A549 (cell line): ENCODE results near the gene HNMT. TPM values are rescaled to one million over a fixed set of nuclear protein-coding genes. Genes with fewer than 3 reads are reported as not detected.

Experiments
- ATAC-seq, 2 experiments: fragments of 200-7000 bp in 1 of 2; fragments of >200 bp in 1 of 2; cut with Nextera tagmentation in 1 of 2; cut with Tn5 transposase in 1 of 2; 3 replicates each; pipeline versions ENCODE4 v1.8.0 to v1.9.1; 2018 to 2020; ENCODE audit warnings: mild to moderate bottlenecking in 1 of 2, moderate library complexity in 1 of 2
- CTCF ChIA-PET: fragments of 300-600 bp; sonication (Branson Sonifier 250); formaldehyde crosslinking; extraction: SDS; loops from one replicate; lab custom pipeline; 2021; ENCODE audit warnings: antibody characterized with exemption, inconsistent platforms; lab: Yijun Ruan, JAX
- POLR2A ChIA-PET: fragments of 350-600 bp; formaldehyde crosslinking; extraction: SDS; loops from one replicate; lab custom pipeline; 2021; ENCODE audit warnings: antibody characterized with exemption, inconsistent platforms; lab: Yijun Ruan, JAX
- DNase-seq, 2 experiments: peaks; one replicate each; pipeline versions ENCODE4 v3.0.0 to v3.0.0-alpha.2; 2011 to 2016; ENCODE audit warnings: low read depth in 1 of 2, low spot score in 1 of 2
- FAIRE-seq: peaks from 2 replicates; lab custom pipeline; 2011; peaks lifted over from hg19 to GRCh38; lab: Jason Lieb, UNC
- H3K27ac ChIP-seq, 2 experiments: fragments of >200 bp; sonication (Bioruptor Twin); formaldehyde crosslinking; 3 replicates each; pipeline ENCODE4 v1.5.1; 2016 to 2017
- H3K4me1 ChIP-seq: fragments of >200 bp; sonication (Bioruptor Twin); formaldehyde crosslinking; 3 replicates; pipeline ENCODE4 v1.6.1; 2016
- H3K4me2 ChIP-seq: fragments of >200 bp; sonication (Bioruptor Twin); formaldehyde crosslinking; 3 replicates; pipeline ENCODE4 v1.6.1; 2016
- H3K4me3 ChIP-seq: fragments of >200 bp; sonication (Bioruptor Twin); formaldehyde crosslinking; 3 replicates; pipeline ENCODE4 v1.5.1; 2016
- H3K9me3 ChIP-seq: fragments of >200 bp; sonication (Bioruptor Twin); formaldehyde crosslinking; 3 replicates; pipeline ENCODE4 v1.6.1; 2016
- EHMT2 ChIP-seq: fragments of 200-600 bp; sonication (generic); IDR thresholded peaks from 2 replicates; pipeline ENCODE4 v1.6.1; 2016; ENCODE audit warnings: antibody characterized with exemption, low read depth, mild to moderate bottlenecking, moderate library complexity
- FOSL2 ChIP-seq, 2 experiments: fragments of 450-650 bp in 1 of 2; fragments of >200 bp in 1 of 2; sonication (Bioruptor Twin) in 1 of 2; formaldehyde crosslinking; IDR thresholded peaks; 2 replicates each; pipeline versions ENCODE4 v1.5.0 to v1.6.1; 2016 to 2020; ENCODE audit warnings: mild to moderate bottlenecking in 1 of 2, moderate library complexity in 1 of 2
- HDAC2 ChIP-seq: fragments of 200-600 bp; sonication (generic); IDR thresholded peaks from 2 replicates; pipeline ENCODE4 v1.6.1; 2016
- HEYL ChIP-seq: fragments of 250-450 bp; sonication (Bioruptor Pico); IDR thresholded peaks from 2 replicates; pipeline ENCODE4 v1.8.0; 2021; ENCODE audit warnings: mild to moderate bottlenecking, moderate library complexity
- JUN ChIP-seq, 2 experiments: fragments of >200 bp; sonication (Bioruptor Twin); formaldehyde crosslinking; IDR thresholded peaks; 2 replicates in 1 of 2; 3 replicates in 1 of 2; pipeline ENCODE4 v1.6.1; 2016 to 2017
- JUNB ChIP-seq: fragments of >200 bp; sonication (Bioruptor Twin); formaldehyde crosslinking; IDR thresholded peaks from 2 replicates; pipeline ENCODE4 v1.6.1; 2016
- KDM1A ChIP-seq: fragments of 200-600 bp; sonication (generic); IDR thresholded peaks from 2 replicates; pipeline ENCODE4 v1.6.1; 2016; ENCODE audit warnings: low read depth, mild to moderate bottlenecking
- MAFK ChIP-seq: fragments of 450-650 bp; IDR thresholded peaks from 2 replicates; pipeline ENCODE4 v1.6.1; 2014; ENCODE audit not compliant: partially characterized antibody
- MYC ChIP-seq: IDR thresholded peaks from 2 replicates; pipeline ENCODE4 v1.6.1; 2012; ENCODE audit warnings: mild to moderate bottlenecking, inconsistent platforms, low read length, improper control_type of control experiment, borderline replicate concordance
- NFE2L2 ChIP-seq: fragments of 150-350 bp; conservative IDR thresholded peaks from 2 replicates; pipeline ENCODE4 v1.6.1; 2014; ENCODE audit warnings: low read length
- PHF8 ChIP-seq: fragments of 200-600 bp; sonication (generic); IDR thresholded peaks from 2 replicates; pipeline ENCODE4 v1.6.1; 2016; ENCODE audit warnings: low read depth, mild to moderate bottlenecking, antibody characterized with exemption, moderate library complexity, borderline replicate concordance
- RAD21 ChIP-seq, 2 experiments: fragments of >200 bp in 1 of 2; sonication (Bioruptor Twin) in 1 of 2; formaldehyde crosslinking in 1 of 2; IDR thresholded peaks in 1 of 2; conservative IDR thresholded peaks in 1 of 2; 2 replicates in 1 of 2; 3 replicates in 1 of 2; pipeline ENCODE4 v1.6.1; 2012 to 2018; ENCODE audit warnings: inconsistent platforms in 1 of 2
- RARB ChIP-seq: fragments of 250-450 bp; sonication (Bioruptor Pico); IDR thresholded peaks from 2 replicates; pipeline ENCODE4 v1.8.0; 2021; ENCODE audit warnings: mild to moderate bottlenecking, moderate library complexity
- RCOR1 ChIP-seq: fragments of 150-350 bp; IDR thresholded peaks from 2 replicates; pipeline ENCODE4 v1.6.1; 2014; ENCODE audit warnings: antibody characterized with exemption, low read length, low read depth
- SMC3 ChIP-seq: fragments of >200 bp; sonication (Bioruptor Twin); formaldehyde crosslinking; IDR thresholded peaks from 3 replicates; pipeline ENCODE4 v1.6.1; 2018; ENCODE audit warnings: inconsistent platforms
- ZC3H11A ChIP-seq: fragments of 450-650 bp; IDR thresholded peaks from 2 replicates; pipeline ENCODE4 v1.6.1; 2014; ENCODE audit warnings: antibody characterized with exemption, mild to moderate bottlenecking
- ZFP36 ChIP-seq: fragments of 450-650 bp; IDR thresholded peaks from 2 replicates; pipeline ENCODE4 v1.6.1; 2014; ENCODE audit warnings: borderline replicate concordance; ENCODE audit not compliant: partially characterized antibody
- ZNF302 ChIP-seq: fragments of 250-450 bp; sonication (Bioruptor Pico); IDR thresholded peaks from 2 replicates; pipeline ENCODE4 v1.9.0; 2021; ENCODE audit warnings: inconsistent platforms, mild to moderate bottlenecking, moderate library complexity
- WGBS: methylation state at CpG from one replicate; pipeline ENCODE4 v1.1.6; 2017; ENCODE audit errors: missing lambda C conversion rate; 5-methylcytosine and 5-hydroxymethylcytosine counted together
- polyA plus RNA-seq, 4 experiments: library from polyadenylated mRNA; depleted of rRNA in 3 of 4; stranded (reverse); fragments of >200 nt; fragmentation: RNase III in 1 of 4; extraction: RNeasy Plus Mini Kit Qiagen cat#74134 plus additional on column Dnase treatment in 1 of 4; gene quantifications; 2 replicates in 3 of 4; 3 replicates in 1 of 4; pipeline ENCODE4 v1.2.3, GENCODE V29; 2011 to 2017
- TF ChIP-seq, protein P1 (sequence below): IDR thresholded peaks from 2 replicates; pipeline ENCODE4 v1.6.1; 2012
- TF ChIP-seq, protein P2 (sequence below): fragments of >200 bp; sonication (Bioruptor Twin); formaldehyde crosslinking; IDR thresholded peaks from 3 replicates; pipeline ENCODE4 v1.6.1; 2016
- TF ChIP-seq, protein P3 (sequence below): fragments of 450-650 bp; IDR thresholded peaks from 2 replicates; pipeline ENCODE4 v1.6.1; 2014; ENCODE audit warnings: antibody characterized with exemption
- TF ChIP-seq, protein P4 (sequence below): IDR thresholded peaks from 2 replicates; pipeline ENCODE4 v1.6.1; 2012

Gene HNMT
- polyA plus RNA-seq, 2 of the 4 experiments (the other 2 are of a cell fraction), result 1.5 to 5.5 TPM

DNA sequence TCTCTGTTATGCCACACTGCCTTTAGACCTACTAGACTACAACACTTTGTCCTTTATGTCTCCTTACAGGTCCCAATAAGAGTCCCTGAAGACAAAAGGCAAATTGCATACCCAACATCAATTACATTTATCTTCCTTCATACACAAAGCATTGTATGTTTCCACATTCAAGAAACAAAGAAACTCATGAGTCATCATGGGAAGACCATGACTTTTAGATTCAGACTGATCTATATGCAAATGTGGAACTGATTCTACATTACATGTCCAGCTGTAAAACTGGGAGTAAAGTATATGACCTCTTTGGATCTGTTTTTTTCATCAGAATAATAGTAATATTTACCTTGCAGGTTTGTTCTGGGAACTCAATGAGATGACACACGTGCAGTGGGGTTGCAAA, 25.2 kb upstream of the HNMT start:
- no peaks in the 10 kb centered on the region for H3K9me3 ChIP-seq
- ChIA-PET CTCF (no interaction called here), POLR2A (no interaction called here)
- TF ChIP-seq NFE2L2 (no peak), FOSL2 (IDR thresholded peaks at IDR 0.05) (no peak), FOSL2 (CRISPR knock-in tag; IDR thresholded peaks at IDR 0.05) (peak; percentile 28; the same call in 1 of the 2 replicates)
- H3K4me1 ChIP-seq, result peaks cover 23% of the 10 kb centered on the region
- H3K4me3 ChIP-seq, result no peak overlapping the region
- WGBS, result 28% methylated on average over 1 of the region's 1 CpG
- no peak for DNase-seq
- no peak overlapping the region for H3K4me2 ChIP-seq
- no peak for FAIRE-seq
- H3K27ac ChIP-seq, result no peak overlapping the region
- no peak for ATAC-seq

DNA sequence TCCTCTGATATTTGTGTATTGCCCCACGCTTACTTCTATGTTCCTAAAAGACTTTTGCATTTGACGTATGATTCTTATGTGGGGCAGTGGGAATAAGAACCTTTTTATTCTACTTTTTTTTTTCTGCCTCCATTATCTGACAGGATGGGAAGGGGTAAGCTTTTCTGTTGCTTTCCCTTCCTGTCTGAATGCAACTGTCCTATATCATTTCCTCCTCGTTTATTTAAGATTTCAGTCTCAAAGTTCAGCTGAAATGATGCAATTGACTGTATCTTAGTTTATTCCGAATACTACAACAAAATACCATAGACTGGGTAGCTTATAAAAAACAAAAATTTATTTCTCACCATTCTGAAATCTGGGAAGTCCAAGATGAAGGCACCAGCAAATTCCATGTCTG, 24.1 kb upstream of the HNMT start:
- WGBS, result 82% methylated on average over 4 of the region's 4 CpGs
- Histone ChIP-seq H3K4me2 (no peak overlapping the region), H3K9me3 (no peaks in the 10 kb centered on the region), H3K4me3 (no peak overlapping the region), H3K27ac (no peak overlapping the region), H3K4me1 (peaks cover 33% of the 10 kb centered on the region)
- FAIRE-seq (no peak), ATAC-seq (no peak), DNase-seq (no peak)
- TF ChIP-seq, protein P1, sequence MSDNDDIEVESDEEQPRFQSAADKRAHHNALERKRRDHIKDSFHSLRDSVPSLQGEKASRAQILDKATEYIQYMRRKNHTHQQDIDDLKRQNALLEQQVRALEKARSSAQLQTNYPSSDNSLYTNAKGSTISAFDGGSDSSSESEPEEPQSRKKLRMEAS, result no peak
- TF ChIP-seq, protein P2, sequence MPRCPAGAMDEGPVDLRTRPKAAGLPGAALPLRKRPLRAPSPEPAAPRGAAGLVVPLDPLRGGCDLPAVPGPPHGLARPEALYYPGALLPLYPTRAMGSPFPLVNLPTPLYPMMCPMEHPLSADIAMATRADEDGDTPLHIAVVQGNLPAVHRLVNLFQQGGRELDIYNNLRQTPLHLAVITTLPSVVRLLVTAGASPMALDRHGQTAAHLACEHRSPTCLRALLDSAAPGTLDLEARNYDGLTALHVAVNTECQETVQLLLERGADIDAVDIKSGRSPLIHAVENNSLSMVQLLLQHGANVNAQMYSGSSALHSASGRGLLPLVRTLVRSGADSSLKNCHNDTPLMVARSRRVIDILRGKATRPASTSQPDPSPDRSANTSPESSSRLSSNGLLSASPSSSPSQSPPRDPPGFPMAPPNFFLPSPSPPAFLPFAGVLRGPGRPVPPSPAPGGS, result no peak
- TF ChIP-seq JUNB, result no peak
- CTCF ChIA-PET, result no interaction called here
- POLR2A ChIA-PET, result no interaction called here

DNA sequence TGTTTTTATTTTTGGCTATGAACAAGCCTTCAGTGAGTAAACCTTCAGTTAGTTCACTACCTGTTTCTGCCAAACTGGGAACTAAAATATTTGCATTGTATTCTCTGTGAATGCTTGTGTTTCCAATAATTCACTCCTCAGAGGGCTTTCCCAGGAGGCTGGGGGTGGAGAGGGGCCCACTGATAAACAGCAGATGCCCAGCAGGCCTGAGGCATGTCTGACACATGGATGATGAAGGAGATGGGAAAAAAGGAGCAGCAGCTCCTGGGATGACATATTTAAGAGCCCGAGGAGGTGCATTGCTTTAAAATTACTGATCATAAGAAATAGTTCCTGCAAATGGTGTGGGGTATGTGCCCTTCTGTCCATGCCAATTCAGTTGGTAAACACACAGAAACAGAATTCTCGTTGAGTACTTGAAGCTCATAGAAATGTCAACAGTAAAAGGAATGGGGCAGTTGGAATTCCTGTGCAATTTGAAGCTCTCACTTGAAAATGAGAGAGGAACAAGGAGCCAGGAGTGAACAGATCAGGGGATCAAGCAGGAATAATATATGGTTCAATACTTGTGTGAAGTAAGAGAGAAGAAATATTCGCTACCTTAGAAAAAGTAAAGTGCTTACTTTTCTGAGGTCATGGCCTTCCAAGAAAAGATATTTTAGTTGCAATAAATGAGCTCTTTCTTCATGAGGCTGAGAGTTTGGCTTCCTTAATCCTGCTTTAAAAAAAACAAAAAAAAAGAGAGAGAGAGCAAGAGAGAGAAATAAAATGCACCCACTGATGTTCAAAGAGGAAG, 22.0 kb upstream of the HNMT start:
- CTCF ChIA-PET, result no interaction called here
- 24% methylated on average over 3 of the region's 3 CpGs for WGBS
- Histone ChIP-seq H3K4me3 (no peak overlapping the region), H3K9me3 (no peaks in the 10 kb centered on the region)
- POLR2A ChIA-PET, result no interaction called here
- TF ChIP-seq, protein P1, result no peak
- no peak for TF ChIP-seq RAD21 (conservative IDR thresholded peaks at IDR 0.05 in 1 of 2, IDR thresholded peaks at IDR 0.05 in 1 of 2)
- TF ChIP-seq, protein P3, sequence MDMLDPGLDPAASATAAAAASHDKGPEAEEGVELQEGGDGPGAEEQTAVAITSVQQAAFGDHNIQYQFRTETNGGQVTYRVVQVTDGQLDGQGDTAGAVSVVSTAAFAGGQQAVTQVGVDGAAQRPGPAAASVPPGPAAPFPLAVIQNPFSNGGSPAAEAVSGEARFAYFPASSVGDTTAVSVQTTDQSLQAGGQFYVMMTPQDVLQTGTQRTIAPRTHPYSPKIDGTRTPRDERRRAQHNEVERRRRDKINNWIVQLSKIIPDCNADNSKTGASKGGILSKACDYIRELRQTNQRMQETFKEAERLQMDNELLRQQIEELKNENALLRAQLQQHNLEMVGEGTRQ, result no peak
- TF ChIP-seq HDAC2, result no peak
- TF ChIP-seq ZFP36, result no peak
- no peak for TF ChIP-seq RCOR1
- no peak for TF ChIP-seq KDM1A
- TF ChIP-seq, all 56 proteins: peak for 0
- 0 out of 6 replicates have a peak, but pooled peaks of 1 of the 2 experiments have one; percentile 17 for ATAC-seq
- Histone ChIP-seq H3K4me2 (peak overlapping the region; percentile 58), H3K4me1 (peaks cover 39% of the 10 kb centered on the region), H3K27ac (peak overlapping the region; percentile 10 to 23; a peak in 4 of 6 replicates)
- peak in 1 of 2 experiments; percentile 17 for DNase-seq
- FAIRE-seq, result no peak

DNA sequence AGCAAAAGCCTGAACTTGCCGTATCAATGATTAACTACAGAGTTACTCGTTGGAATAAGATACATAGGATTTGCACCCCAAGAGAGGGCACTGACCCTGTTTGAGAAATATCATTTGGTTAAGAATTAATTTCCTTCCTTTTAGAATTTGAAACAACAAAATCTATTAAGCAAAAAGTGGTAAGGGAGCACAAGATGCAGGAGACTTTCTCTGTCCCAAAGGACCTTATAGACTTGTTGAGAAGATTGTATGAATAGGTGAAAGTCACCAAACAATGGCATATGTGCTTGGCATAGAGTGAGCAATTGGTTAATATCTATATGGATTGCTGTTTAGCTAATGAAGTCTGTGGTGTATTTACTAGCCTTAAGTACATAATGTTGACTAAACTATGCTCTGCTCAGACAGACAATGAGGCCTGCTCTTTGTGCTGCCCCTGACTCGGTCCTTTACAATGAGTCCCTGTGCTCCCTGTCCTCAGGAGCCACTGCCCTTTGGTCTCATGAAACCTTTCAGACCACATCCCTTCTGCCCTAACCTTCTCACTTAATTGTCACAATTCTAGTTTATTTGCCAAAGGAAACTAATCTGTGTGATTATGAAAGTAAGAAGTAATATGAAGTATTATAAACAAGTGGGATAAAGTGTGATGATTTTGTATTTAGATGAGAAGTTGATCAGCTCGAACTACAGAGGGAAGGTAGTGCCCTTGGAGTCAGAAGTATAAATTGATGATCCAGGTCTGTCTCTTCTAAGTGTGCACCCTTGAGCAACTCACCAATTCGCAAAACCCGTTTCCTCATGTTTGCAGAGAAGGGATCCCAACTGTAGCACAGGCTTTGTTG, 21.2 kb upstream of the HNMT start:
- Histone ChIP-seq H3K4me3 (no peak overlapping the region), H3K9me3 (no peaks in the 10 kb centered on the region), H3K4me1 (peaks cover 39% of the 10 kb centered on the region), H3K27ac (peak overlapping the region; percentile 23 to 45; a peak in 5 of 6 replicates), H3K4me2 (peak overlapping the region; percentile 58)
- peak in 1 of 2 experiments; percentile 20 for DNase-seq
- TF ChIP-seq SMC3, result no peak
- TF ChIP-seq MAFK, result no peak
- TF ChIP-seq ZC3H11A, result no peak
- no peak for TF ChIP-seq RARB (CRISPR knock-in tag)
- no peak for TF ChIP-seq HDAC2
- TF ChIP-seq, protein P4, sequence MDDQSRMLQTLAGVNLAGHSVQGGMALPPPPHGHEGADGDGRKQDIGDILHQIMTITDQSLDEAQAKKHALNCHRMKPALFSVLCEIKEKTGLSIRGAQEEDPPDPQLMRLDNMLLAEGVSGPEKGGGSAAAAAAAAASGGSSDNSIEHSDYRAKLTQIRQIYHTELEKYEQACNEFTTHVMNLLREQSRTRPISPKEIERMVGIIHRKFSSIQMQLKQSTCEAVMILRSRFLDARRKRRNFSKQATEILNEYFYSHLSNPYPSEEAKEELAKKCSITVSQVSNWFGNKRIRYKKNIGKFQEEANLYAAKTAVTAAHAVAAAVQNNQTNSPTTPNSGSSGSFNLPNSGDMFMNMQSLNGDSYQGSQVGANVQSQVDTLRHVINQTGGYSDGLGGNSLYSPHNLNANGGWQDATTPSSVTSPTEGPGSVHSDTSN, result no peak
- no peak for TF ChIP-seq ZNF302 (CRISPR knock-in tag)
- TF ChIP-seq MYC, result no peak
- TF ChIP-seq EHMT2, result no peak
- TF ChIP-seq, protein P3, result no peak
- TF ChIP-seq JUN (IDR thresholded peaks at IDR 0.05), result no peak
- TF ChIP-seq KDM1A, result no peak
- no peak for TF ChIP-seq HEYL (CRISPR knock-in tag)
- no peak for TF ChIP-seq RCOR1
- TF ChIP-seq NFE2L2, result no peak
- no peak for TF ChIP-seq PHF8
- WGBS, result 29% methylated on average over 6 of the region's 6 CpGs
- FAIRE-seq, result peak; percentile 23
- ChIA-PET POLR2A (no interaction called here), CTCF (interaction anchor here (1.9 kb wide), 1 partner anchor 844 kb away, joined by 5 read pairs; no protein-coding TSS in a partner anchor)
- ATAC-seq, result peak; percentile 22 to 49; a peak in 3 of 6 replicates
